Body of pancreas (tissue), 4 donors: ENCODE results near the gene TSC22D4.

Experiments used
- CTCF ChIP-seq, 7 experiments: fragments of 450-650 bp in 4 of 7; fragments of 200-600 bp in 3 of 7; sonication (generic) in 3 of 7; IDR thresholded peaks; one replicate each; pipeline ENCODE4 v1.5.1; 2016 to 2019; ENCODE audit warnings: antibody characterized with exemption in 7 of 7
- POLR2A ChIP-seq, 3 donors: fragments of 450-650 bp; IDR thresholded peaks; one replicate each; pipeline ENCODE4 v1.6.1; 2016; ENCODE audit warnings: antibody characterized with exemption in 3 of 3, mild to moderate bottlenecking in 2 of 3

DNA sequence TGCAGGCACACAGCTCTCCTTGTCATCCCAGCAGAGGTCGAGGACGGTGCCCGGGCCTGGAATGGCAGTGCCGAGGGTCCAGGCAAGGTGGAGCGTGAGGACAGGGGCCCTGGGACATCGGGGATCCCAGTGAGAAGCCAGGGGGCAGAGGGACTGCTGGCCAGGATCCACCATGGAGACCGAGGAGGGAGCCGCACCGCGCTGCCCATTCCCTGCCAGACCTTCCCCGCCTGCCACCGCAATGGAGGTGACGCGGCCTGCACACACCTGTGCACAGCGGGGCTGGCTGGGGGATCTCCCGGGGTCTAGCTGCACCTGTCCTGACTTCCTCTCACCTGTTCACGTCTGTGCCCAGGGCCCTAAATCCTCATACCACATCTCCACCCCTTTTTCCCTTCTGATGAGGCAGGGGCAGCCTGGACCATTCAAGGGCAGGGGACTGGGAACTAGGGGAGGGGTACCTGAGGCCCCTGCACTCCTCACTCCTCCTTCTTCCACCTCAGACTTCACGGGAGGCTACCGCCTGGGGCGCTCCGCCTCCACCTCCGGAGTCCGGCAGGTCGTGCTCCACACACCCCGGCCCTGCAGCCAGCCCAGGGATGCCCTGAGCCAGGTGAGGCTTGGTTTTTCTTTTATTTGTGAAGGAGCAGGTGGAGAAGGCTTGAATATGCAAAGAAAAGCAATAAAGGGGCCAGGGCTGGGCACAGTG is 11.6 kb upstream of the TSC22D4 start:
- no peak for TF ChIP-seq CTCF (IDR thresholded peaks at IDR 0.05)
- TF ChIP-seq POLR2A (IDR thresholded peaks at IDR 0.05): no peak
